EL (cell line): ENCODE results near the gene C5AR1.
"Not testable (repeated sequence)": the region's sequence is repeated elsewhere in the genome, so short reads cannot be mapped to it uniquely, and the experiment has no call there.

Experiments
- DNase-seq: peaks from one replicate; pipeline ENCODE4 v3.0.0-alpha.2; 2016

The C5AR1 gene

GRCh38 chr19:47296036-47296435 is 13.6 kb upstream of the C5AR1 start:
- DNase-seq, result peak; percentile 79

- DNase-seq, result not testable (repeated sequence)
These were observed 8.8 kb upstream of the C5AR1 start for GRCh38 chr19:47300867-47301266.

DNA sequence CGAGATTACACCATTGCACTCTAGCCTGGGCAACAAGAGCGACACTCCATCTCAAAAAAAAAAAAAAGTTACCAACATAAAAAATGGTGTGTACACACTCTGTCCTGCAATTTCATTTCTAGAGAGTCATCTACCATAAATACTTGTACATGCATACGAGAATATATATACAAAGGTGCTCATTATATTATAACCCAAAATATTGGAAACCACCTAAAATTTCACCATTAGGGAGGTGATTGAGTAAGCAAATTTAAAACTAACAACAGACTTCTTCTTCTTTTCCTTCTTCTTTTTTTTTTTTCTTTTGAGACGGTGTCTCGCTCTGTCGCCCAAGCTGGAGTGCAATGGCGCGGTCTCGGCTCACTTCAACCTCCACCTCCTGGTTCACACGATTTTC is 7.4 kb upstream of the C5AR1 start:
- no peak for DNase-seq

DNA sequence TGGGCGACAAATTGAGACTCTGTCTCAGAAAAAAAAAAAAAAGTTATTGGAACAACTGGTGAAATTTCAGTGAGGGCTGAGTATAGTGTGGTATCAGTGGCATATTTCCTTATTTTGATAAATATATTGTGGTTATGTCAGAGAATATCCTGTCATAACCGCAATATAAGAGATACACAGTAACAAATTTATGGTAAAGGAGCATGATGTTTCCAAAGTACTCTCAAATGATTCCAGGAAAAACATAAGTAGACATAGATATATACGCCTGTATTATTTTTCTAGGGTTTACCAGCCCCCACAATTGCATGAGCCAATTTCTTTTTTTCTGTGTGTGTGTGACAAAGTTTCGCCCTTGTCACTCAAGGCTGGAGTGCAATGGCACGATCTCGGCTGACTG is 5.7 kb upstream of the C5AR1 start:
- DNase-seq, result no peak

DNA sequence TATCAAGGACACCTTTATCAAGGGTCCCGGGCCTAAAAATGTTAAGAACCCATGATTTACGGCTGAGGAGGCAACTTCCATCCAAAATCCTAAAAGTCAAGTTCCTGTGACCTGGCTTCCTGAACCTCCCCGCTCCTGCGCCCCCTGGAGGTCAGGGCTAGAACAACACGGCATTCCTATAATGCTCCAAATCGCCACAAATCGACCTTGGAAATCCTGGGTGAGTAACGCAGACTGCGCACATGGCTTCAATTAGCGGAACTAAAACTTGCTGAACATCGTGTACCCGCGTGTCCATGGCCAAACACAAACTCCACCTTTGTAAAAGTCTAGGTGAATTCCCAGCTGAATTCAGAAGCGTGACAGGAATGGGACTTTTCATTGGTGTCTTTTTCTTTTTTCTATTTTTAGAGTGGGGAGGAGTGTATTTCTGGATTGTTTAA is 4.3 kb upstream of the C5AR1 start:
- DNase-seq, result peak; percentile 88

- no peak for DNase-seq
These were observed 3.4 kb upstream of the C5AR1 start for GRCh38 chr19:47306303-47306702.

GRCh38 chr19:47309038-47309437 is 623 bp upstream of the C5AR1 start:
- DNase-seq, result no peak

DNA sequence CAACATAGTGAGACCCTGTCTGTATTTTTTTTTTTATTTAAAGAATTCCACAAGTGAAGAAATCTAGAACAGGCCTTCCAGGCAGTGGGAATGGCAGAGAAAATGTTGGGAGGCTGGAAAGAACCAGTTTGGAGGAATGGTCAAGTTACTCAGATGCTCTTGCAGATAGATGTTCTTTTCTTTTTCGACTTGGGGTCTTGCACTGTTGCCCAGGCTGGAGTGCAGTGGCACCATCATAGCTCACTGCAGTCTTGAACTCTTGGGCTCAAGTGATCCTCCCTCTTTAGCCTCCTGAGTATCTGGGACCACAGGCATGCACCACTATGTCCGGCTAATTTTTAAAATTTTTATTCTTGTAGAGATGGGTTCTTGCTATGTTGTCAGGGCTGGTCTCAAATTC is 662 bp downstream of the C5AR1 start:
- DNase-seq, result no peak

GRCh38 chr19:47310819-47311218 is 1.2 kb downstream of the C5AR1 start:
- peak; percentile 32 for DNase-seq

- DNase-seq, result no peak
These were observed 2.8 kb downstream of the C5AR1 start for GRCh38 chr19:47312366-47313006.

DNA sequence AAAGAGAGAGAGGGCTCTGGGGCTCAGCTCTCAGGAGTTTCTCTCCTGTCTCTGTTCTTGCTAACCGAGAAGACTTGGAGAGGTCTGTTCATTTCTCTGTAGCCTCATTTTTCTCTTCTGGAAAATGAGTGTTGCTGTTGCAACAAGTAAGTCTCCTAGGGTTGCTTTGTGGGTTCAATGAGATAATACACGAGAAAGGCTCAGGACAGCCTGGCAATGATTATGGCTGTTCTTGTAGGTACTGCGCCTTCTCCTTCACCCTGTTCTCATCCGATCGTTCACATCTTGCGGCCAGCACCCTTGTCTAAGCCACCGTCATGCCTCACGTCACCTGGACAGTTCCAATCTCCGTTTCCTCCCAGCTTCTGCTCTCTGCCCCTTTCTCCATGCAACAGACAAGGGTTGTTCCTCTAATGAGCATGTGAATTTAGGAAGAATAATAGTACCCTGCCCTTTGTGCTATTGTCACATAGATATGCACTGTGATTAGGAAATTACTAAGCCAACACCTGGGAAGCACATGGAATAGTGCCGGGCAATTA is 4.2 kb downstream of the C5AR1 start:
- no peak for DNase-seq

GRCh38 chr19:47315125-47315821 is 5.6 kb downstream of the C5AR1 start:
- peak; percentile 91 for DNase-seq

DNA sequence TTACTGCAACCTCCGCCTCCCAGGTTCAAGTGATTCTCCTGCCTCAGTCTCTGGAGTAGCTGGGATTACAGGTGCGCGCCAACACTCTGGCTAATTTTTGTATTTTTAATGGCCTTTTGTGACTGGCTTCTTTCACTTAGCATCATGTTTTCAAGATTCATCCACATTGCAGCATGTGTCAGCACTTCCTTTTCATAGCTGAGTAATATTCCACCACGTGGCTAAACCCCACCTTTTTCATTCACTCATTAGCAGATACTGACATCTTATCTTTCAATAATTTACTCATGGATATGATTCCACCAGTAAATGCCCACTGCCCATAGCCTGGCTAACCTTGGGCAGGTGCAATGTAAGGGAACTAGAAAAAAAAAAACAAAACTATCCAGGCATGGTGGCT is 6.9 kb downstream of the C5AR1 start:
- DNase-seq, result no peak

DNA sequence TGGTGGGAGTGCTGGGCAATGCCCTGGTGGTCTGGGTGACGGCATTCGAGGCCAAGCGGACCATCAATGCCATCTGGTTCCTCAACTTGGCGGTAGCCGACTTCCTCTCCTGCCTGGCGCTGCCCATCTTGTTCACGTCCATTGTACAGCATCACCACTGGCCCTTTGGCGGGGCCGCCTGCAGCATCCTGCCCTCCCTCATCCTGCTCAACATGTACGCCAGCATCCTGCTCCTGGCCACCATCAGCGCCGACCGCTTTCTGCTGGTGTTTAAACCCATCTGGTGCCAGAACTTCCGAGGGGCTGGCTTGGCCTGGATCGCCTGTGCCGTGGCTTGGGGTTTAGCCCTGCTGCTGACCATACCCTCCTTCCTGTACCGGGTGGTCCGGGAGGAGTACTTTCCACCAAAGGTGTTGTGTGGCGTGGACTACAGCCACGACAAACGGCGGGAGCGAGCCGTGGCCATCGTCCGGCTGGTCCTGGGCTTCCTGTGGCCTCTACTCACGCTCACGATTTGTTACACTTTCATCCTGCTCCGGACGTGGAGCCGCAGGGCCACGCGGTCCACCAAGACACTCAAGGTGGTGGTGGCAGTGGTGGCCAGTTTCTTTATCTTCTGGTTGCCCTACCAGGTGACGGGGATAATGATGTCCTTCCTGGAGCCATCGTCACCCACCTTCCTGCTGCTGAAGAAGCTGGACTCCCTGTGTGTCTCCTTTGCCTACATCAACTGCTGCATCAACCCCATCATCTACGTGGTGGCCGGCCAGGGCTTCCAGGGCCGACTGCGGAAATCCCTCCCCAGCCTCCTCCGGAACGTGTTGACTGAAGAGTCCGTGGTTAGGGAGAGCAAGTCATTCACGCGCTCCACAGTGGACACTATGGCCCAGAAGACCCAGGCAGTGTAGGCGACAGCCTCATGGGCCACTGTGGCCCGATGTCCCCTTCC is 10.5 kb downstream of the C5AR1 start:
- DNase-seq, result no peak

DNA sequence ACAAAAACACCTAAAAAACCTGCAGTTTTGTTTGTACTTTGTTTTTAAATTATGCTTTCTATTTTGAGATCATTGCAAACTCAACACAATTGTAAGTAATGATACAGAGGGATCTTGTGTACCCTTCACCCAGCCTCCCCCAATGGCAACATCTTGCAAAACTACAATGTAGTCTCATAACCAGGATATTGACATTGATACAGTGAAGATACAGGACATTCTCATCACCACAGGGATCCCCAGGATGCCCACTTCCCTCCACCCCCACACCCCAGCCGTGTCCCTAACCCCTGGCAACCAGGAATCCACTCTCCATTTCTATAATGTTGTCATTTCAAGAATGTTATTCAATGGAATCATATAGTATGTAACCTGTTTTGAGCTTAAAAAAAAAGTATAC is 12.0 kb downstream of the C5AR1 start:
- DNase-seq, result no peak

DNA sequence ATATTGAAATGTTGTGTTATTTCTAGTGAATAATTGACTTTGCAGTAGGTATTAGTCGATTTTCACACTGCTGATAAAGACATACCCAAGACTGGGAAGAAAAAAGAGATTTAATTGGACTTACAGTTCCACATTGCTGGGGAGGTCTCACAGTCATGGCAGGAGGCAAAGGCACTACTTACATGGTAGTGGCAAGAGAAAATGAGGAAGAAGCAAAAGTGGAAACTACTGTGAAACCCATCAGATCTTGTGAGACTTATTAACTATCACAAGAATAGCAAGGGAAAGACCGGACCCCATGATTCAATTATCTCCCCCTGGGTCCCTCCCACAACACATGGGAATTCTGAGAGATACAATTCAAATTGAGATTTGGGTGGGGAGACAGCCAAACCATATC is 12.4 kb downstream of the C5AR1 start:
- DNase-seq, result no peak

GRCh38 chr19:47323409-47323808 is 13.7 kb downstream of the C5AR1 start:
- no peak for DNase-seq

DNA sequence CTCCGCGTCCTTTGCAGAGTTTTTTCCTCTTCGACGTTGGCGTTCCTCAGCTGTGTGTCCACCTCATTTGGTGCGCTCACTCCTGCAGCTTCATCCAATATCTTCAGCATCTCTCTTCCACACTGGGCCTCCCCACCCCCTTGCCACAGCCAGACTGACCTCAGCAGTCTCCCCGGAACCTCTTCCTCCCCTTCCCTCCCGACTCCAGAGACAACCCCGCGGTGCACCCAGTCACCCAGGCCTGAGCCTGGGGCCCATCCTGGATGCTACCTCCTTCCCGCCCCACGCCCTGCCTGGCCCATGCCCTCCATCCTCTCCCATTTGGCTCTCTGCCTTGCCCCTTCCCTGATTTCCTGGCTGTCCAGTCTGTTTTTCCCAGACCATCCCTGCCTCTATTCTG is 14.2 kb downstream of the C5AR1 start:
- no peak for DNase-seq

- DNase-seq, result no peak
These were observed 14.8 kb downstream of the C5AR1 start for GRCh38 chr19:47324502-47324901.

DNA sequence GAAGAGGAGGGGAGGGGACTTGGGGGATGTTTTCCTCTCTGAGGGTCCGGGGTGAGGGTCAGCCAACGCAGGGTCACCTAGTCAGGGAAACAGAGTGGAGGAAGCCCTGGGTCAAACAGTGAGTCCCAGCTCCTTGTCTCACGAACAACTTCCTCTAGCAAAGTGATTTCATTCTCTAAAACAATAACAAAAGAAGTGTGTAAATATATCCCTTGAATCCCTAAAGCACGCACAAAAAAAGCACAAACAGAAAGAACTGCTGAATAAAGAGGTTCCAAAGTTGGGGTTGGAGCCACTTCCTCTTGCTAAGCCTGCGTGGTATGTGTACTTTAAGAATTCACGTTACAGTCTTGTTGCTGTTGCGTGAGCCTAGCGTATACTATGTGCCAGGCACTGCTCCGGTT is 20.8 kb downstream of the C5AR1 start:
- DNase-seq, result no peak

DNA sequence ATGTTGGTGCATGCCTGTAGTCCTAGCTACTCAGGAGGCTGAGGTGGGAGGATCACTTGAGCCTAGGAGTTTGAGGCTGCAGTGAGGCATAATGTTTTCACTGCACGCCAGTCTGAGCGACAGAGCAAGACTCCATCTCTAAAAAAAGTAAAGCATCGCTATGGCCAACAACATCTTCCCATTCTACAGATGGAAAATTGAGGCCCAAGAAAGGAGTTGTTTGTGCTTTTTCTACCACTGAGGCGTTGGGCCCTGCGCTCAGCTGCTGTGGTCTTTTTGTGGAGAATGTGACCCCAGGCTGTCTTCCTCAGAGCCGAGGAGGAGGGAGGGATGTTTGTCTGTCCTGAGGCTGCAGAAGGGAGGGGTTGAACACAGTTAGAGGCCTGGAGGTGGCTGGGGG is 21.8 kb downstream of the C5AR1 start:
- DNase-seq, result no peak

DNA sequence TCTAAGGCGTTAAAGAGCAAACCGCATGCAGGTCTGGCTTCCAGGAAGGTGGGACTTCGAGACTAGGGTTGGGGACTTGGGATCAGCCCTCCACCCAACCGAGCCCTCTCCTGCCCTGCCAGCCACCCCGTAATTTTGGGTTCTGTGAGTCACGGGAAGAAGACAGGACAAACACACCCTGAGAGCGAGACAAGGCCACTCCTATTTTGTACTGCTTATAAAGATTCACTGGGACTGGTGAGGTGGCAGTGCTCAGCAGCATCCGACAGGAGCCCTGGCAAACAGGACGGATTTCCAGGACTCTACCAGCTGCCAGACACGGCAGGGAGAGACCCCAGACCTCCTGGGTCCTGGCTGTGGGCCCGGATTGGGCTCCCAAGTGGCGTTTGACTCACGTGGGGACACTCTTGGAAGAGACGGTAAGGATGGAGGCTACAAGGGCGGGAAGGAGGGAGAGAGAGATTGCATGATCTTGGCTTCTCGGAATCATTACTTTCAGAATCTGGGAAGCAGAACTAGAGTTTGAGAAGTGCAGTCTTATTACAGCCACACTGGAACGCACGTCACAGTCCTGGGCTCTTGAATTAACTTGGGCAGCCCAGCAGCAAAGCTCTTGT is 22.4 kb downstream of the C5AR1 start, which contains the start of gene C5AR2:
TSS of gene C5AR2 (plus strand) at position 245 of the 617 bp plus-strand sequence. CDS start 8,625 bp downstream, outside the sequence.
- DNase-seq, result no peak
